IPS-20b (cell line): ENCODE results near the gene ACCSL.

Experiments
- H3K27ac ChIP-seq: one replicate; pipeline ENCODE4 v1.5.1; 2013; ENCODE audit warnings: low read length
- H3K27me3 ChIP-seq: 2 replicates; pipeline ENCODE4 v1.6.1; 2013; ENCODE audit warnings: mild to moderate bottlenecking, low read length, inconsistent platforms; ENCODE audit not compliant: insufficient read depth
- H3K36me3 ChIP-seq: 2 replicates; pipeline ENCODE4 v1.6.1; 2013; ENCODE audit warnings: low read depth, mild to moderate bottlenecking, inconsistent platforms, low read length, moderate library complexity; ENCODE audit not compliant: insufficient read depth
- H3K4me1 ChIP-seq: 2 replicates; pipeline ENCODE4 v1.6.1; 2013; ENCODE audit warnings: mild to moderate bottlenecking, control low read depth, inconsistent platforms, low read length, moderate library complexity; ENCODE audit not compliant: insufficient read depth
- H3K4me3 ChIP-seq: 2 replicates; pipeline ENCODE4 v1.5.1; 2013; ENCODE audit warnings: mild to moderate bottlenecking, low read length, inconsistent platforms
- H3K9ac ChIP-seq: 2 replicates; pipeline ENCODE4 v1.6.1; 2013; ENCODE audit warnings: low read depth, mild to moderate bottlenecking, inconsistent platforms, low read length, moderate library complexity
- H3K9me3 ChIP-seq: 2 replicates; pipeline ENCODE4 v1.6.1; 2013; ENCODE audit warnings: mild to moderate bottlenecking, low read depth, low read length, inconsistent platforms; ENCODE audit not compliant: insufficient read depth

The ACCSL gene

DNA sequence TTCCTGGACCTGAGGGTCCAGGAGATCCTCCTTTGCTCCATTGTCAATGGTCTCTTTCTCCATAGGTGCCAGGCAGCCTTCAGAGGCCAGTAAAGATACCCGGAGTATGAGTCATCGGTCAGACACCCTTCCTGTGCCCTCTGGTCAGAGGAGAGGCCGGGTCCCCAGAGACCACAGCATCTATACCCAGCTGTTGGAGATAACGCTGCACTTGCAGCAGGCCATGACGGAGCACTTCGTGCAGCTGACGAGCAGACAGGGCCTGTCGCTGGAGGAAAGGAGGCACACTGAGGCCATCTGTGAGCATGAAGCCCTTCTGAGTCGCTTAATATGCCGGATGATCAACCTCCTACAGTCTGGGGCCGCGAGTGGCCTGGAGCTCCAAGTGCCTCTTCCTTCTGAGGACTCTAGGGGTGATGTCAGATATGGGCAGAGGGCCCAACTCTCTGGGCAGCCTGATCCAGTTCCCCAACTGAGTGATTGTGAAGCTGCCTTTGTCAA lies at the start of gene ACCSL:
Gene ACCSL, plus strand, starts transcription at position 51 of the 501 bp plus-strand sequence. Its CDS starts 56 bp downstream, at position 107.
- Histone ChIP-seq H3K4me3 (no peak within 1 kb of the TSS), H3K9me3 (no peaks in the 10 kb centered on the region), H3K9ac (no peak within 1 kb of the TSS), H3K36me3 (no peaks in the 10 kb centered on the region), H3K27ac (no peak within 1 kb of the TSS), H3K27me3 (no peaks in the 10 kb centered on the region; the same call in 1 of the 2 replicates), H3K4me1 (no peaks in the 10 kb centered on the region)

DNA sequence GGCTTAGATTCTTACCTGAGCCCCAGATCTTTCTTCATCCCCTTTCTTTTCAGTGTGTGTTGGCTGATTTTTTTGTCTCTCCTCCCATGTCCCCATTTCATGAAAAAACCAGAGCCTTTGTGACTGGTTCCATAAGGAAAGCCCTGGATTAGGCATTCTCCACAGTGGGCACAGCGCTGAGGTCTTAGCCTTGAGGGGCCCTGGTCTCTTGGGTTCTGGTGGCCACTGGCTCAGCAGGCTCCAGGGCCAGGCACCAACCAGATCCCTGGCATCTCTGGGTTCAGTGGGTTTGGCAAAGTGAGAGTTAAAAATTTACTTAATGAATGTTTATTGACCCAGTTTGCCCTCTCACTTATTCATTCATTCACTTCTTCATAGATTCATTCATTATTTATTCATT lies 49.5 kb upstream of the ACCSL start:
- Histone ChIP-seq H3K36me3 (no peaks in the 10 kb centered on the region), H3K4me3 (no peak overlapping the region), H3K4me1 (no peaks in the 10 kb centered on the region), H3K9ac (no peak overlapping the region), H3K27ac (no peak overlapping the region), H3K9me3 (no peaks in the 10 kb centered on the region), H3K27me3 (no peaks in the 10 kb centered on the region)

DNA sequence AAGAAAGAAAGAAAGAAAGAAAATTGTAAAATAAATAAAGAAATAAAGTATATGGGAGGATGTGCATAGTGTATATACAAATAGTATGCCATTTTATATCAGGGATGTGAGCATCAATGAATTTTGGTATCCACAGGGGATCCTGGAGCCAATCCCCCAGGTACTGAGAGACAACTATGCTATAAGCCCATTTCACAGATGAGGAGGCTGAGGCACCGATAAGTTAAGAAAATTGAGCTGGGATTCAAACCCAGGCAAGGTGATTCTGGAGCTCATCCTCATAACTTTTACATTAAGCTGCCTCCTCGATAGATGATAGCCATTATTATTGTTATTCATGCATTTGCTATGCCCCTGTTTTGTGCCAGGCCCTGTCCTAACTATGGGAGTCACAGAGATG lies 47.0 kb upstream of the ACCSL start:
- no peaks in the 10 kb centered on the region for H3K27me3 ChIP-seq
- no peaks in the 10 kb centered on the region for H3K36me3 ChIP-seq
- H3K9ac ChIP-seq: no peak overlapping the region
- peaks cover 9% of the 10 kb centered on the region; the same call in 1 of the 2 replicates for H3K4me1 ChIP-seq
- no peak overlapping the region for H3K4me3 ChIP-seq
- H3K9me3 ChIP-seq: no peaks in the 10 kb centered on the region
- H3K27ac ChIP-seq: no peak overlapping the region

DNA sequence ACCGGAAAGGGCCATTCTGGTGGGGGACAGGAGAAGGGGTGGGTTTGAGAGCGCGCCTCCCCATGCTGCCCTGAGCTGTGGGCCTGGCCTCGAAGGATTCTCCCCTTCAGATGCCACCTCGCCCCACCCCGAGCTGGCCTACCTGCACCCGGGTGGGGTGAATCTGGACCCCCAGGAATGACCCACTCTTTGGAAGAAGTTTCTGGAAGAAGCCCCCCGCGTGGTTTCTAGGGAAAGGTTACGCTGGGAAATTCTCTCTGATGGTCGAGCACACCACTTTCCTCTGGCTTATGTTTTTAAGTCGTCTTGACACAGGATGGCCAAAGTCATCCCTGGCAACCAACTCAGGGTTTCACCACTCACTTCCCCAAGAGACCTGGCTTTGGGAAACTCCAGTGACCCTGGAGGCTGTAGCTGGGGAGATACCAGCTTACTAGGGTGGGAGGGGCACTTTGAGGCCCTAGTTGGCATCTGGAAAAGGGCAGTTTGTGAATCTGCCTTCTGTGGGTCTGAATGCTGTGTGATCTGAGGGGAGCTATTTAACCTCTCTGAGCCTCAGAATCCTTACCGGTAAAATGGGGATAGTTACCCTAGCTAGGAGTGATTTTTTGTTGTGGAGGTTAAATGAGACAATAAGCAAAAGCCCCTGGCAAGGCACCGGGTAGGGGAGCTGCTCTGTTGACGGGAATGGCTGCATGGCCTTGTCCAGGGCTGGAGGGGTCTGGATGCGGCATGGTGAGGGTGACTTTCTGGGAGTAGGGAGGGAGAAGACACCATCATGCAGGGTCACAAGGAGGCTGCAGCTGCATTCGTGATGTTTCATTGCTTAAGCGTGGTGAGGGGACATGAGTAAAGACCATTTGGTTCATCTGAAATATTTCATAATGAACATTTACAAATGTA lies 45.3 kb upstream of the ACCSL start:
- Histone ChIP-seq H3K4me1 (peaks cover 10% of the 10 kb centered on the region; the same call in 1 of the 2 replicates), H3K9me3 (no peaks in the 10 kb centered on the region), H3K36me3 (no peaks in the 10 kb centered on the region), H3K27me3 (no peaks in the 10 kb centered on the region), H3K27ac (no peak overlapping the region), H3K4me3 (no peak overlapping the region), H3K9ac (no peak overlapping the region)

DNA sequence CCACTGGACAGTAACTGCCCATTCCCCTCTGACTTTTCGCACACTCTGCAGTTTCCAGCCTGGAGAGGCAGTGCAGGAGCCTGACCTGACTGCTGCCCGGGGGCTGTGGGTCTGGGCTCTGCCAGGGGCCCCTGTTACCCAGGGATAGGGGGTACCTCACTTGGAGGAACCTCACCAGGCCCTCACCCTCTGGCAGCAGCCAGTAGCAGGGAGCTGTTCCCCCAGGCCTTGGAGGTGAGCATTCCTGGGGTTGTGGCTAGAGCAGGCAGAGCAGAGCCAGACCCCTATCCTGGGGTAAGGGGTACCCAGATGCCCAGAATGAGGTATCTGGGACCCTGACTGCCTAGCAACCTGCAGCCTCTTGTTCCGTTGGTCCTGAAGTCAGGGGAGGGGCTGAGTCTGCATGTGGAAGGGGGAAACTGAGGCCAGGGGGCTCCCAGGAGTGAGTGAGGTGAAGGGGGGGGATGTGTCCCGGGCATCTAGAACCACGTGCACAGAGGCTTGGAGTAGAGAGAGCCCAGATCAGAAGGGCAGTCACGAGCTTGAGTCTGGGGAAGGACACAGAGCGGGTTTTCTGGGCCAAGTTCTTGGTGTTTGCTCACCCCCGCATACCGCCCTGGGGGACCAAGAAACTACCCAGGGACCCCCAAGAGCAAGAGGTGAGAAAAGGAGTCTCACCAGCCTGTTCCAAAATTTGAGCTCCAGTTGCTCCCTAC lies 43.9 kb upstream of the ACCSL start:
- Histone ChIP-seq H3K9me3 (no peaks in the 10 kb centered on the region), H3K4me1 (peaks cover 10% of the 10 kb centered on the region; the same call in 1 of the 2 replicates), H3K27me3 (no peaks in the 10 kb centered on the region), H3K4me3 (no peak overlapping the region), H3K9ac (no peak overlapping the region), H3K36me3 (no peaks in the 10 kb centered on the region), H3K27ac (no peak overlapping the region)

DNA sequence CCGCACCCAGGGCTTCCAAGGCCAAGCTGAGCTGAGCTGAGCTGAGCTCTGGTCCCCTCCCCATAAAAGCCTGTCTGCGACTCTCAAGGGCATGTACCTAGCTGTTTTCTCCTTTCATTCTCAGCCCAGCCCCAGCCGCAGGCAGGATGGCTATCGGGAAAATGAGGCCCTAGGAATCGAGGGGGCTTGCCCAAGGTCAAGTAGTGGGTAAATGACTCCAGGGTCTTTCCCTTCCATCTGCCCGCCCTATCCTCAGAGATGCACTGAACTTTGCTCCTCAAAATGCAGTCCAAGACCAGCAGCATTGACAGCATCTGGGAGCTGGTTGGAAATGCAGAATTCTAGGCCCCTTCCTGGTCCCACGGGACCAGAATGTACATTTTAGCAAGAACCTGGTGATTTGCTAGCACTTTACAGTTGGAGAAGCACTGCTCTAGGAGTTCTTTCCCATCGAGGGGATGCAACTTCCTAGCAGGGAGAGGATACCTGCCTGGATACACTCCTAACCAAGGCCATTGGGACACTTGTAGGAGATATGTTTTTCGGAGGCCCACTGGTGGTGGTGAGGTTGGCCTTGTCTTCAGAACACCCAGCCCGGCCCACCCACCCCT lies 43.2 kb upstream of the ACCSL start:
- Histone ChIP-seq H3K4me3 (no peak overlapping the region), H3K36me3 (no peaks in the 10 kb centered on the region), H3K27me3 (no peaks in the 10 kb centered on the region), H3K9ac (no peak overlapping the region), H3K4me1 (peaks cover 10% of the 10 kb centered on the region; the same call in 1 of the 2 replicates), H3K27ac (no peak overlapping the region), H3K9me3 (no peaks in the 10 kb centered on the region)

DNA sequence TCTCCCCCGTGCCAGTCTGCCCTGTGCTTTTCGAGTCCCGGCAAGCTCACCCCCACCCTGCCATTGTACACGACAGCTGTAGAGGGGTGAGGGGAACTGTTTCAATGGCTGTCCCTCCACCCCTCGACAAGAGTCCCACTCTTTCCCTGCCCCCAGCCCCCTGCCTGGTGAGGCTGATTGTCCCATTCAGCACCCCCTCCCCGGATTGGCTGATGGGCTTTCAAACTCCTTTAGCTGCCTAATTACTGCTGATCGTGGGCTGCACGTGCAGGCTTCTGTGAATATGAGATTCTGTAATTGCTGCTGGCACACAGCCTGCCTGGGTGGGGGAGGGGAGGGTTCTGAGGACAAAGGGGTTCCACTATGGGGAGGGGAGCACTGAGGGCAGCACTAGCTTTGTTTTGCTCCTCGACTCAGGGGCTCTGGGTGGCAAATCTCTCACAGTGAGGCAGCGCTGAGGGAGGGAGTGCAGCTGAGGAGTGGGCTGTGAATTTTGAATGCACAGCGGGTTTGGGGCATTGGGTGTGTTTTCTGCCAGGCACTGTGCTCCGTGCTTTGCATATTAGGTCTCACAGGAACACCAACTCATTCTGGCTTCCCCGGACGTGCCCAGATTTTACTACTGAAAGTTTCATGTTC lies 42.6 kb upstream of the ACCSL start:
- Histone ChIP-seq H3K36me3 (no peaks in the 10 kb centered on the region), H3K4me3 (no peak overlapping the region), H3K27me3 (no peaks in the 10 kb centered on the region), H3K9ac (no peak overlapping the region), H3K4me1 (peaks cover 10% of the 10 kb centered on the region; the same call in 1 of the 2 replicates), H3K27ac (no peak overlapping the region), H3K9me3 (no peaks in the 10 kb centered on the region)

DNA sequence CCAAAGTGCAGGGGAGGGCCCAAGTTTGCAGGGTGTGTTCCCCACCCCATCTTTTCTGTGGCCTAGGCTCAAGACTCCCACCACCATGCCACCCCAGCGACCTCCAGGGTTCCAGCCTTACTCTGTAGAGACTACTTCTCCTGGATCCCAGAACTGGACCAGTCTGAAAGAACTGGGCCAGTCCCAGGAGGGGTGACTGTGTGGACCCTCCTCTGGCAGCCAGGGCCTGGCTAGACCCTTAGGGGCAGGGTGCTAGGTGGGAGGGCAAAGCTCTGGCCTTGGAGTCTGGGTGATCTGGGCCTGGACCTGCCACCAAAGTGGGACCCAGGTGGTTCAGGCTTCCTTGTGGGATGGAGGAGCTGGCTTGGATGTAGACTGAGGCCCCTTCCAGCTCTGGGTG lies 41.8 kb upstream of the ACCSL start:
- Histone ChIP-seq H3K9ac (no peak overlapping the region), H3K9me3 (no peaks in the 10 kb centered on the region), H3K36me3 (no peaks in the 10 kb centered on the region), H3K27me3 (no peaks in the 10 kb centered on the region), H3K4me1 (peaks cover 10% of the 10 kb centered on the region; the same call in 1 of the 2 replicates), H3K27ac (no peak overlapping the region), H3K4me3 (no peak overlapping the region)

DNA sequence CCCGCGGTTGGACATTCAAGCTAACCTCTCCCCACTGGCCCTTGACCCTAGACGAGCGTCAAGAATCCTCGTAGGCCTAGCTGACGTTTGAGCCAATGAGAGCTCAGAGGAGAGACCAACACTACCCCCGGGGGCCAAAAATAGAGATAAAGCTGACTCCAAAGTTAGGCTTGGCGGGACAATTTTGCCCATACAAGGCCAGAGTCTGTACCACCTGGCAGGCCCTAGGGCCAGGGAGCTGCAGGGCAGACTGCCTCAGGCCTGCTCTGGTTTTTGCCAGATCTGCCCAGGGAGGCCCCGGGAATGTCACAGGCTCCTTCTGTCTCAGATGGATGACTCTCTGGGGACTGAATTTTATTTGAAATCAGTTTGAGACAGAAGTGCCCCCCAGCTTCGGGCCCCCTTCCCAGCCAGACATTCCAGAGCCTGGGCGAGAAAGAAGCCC lies 40.8 kb upstream of the ACCSL start:
- Histone ChIP-seq H3K9ac (no peak overlapping the region), H3K27me3 (no peaks in the 10 kb centered on the region; the same call in 1 of the 2 replicates), H3K36me3 (no peaks in the 10 kb centered on the region), H3K27ac (no peak overlapping the region), H3K4me3 (no peak overlapping the region), H3K9me3 (no peaks in the 10 kb centered on the region), H3K4me1 (peaks cover 10% of the 10 kb centered on the region; the same call in 1 of the 2 replicates)

DNA sequence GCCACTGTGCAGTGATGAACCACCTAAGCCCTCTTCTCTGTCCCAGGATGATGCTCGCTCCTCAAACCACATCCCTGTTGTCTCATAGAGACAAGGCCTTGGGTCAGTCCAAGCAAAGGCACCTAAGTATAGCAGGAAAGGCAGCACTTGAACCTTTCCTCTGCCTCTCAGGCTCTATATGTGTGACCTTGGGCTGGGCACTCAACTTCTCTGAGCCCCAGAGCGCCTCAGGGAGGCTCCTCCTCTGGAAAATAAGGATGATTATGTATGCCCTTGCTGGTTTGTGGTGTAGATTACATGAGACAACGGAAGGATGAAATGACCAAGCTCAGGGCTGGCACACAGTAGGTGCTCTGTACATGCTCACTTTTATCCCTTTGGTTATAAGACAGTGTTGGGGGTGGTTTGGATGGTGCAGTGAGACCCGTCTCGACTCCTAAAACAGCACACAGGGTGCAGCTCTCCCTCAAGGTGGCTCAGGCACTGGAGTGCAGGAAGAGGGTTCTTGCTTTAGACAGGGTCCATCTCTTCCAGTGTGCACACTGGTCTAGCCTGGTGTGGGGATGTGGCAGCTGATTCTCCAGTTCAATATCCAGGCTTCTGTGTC lies 40.2 kb upstream of the ACCSL start:
- no peaks in the 10 kb centered on the region; the same call in 1 of the 2 replicates for H3K27me3 ChIP-seq
- H3K4me3 ChIP-seq: no peak overlapping the region
- no peak overlapping the region for H3K9ac ChIP-seq
- no peaks in the 10 kb centered on the region for H3K36me3 ChIP-seq
- no peak overlapping the region for H3K27ac ChIP-seq
- H3K4me1 ChIP-seq: peaks cover 10% of the 10 kb centered on the region; the same call in 1 of the 2 replicates
- no peaks in the 10 kb centered on the region for H3K9me3 ChIP-seq
